GM21381 (cell line): ENCODE measurements around the gene CUX1.
"Not testable (repeated sequence)": the region's sequence is repeated elsewhere in the genome, so short reads cannot be mapped to it uniquely, and the experiment has no call there.

ENCODE experiments used
- ATAC-seq: cut with Tn5 transposase; IDR thresholded peaks from one replicate; pipeline ENCODE4 v1.9.1; 2021; ENCODE audit warnings: mild to moderate bottlenecking, moderate library complexity; ENCODE audit not compliant: unreplicated experiment

CUX1 gene

GRCh38 chr7:101846800-101847538 is 29.5 kb downstream of the CUX1 start:
- ATAC-seq = no peak

- ATAC-seq = no peak
These were observed 31.0 kb downstream of the CUX1 start for GRCh38 chr7:101848208-101848951.

GRCh38 chr7:101849314-101849713 is 31.9 kb downstream of the CUX1 start:
- not testable (repeated sequence) for ATAC-seq

- ATAC-seq = not testable (repeated sequence)
These were observed 34.9 kb downstream of the CUX1 start for GRCh38 chr7:101852364-101852763.

GRCh38 chr7:101853684-101854083 is 36.3 kb downstream of the CUX1 start:
- ATAC-seq = no peak

GRCh38 chr7:101854084-101854865 is 36.8 kb downstream of the CUX1 start:
- no peak for ATAC-seq

- peak; percentile 93 for ATAC-seq
These were observed 39.3 kb downstream of the CUX1 start for GRCh38 chr7:101856473-101857357.

GRCh38 chr7:101857358-101857811 is 40.0 kb downstream of the CUX1 start:
- ATAC-seq = peak; percentile 16

- ATAC-seq = no peak
These were observed 41.3 kb downstream of the CUX1 start for GRCh38 chr7:101858437-101859385.

GRCh38 chr7:101859411-101860106 is 42.1 kb downstream of the CUX1 start:
- ATAC-seq = no peak

- no peak for ATAC-seq
These were observed 43.1 kb downstream of the CUX1 start for GRCh38 chr7:101860316-101861217.

- no peak for ATAC-seq
These were observed 43.9 kb downstream of the CUX1 start for GRCh38 chr7:101861218-101861775.

GRCh38 chr7:101862280-101863220 is 45.1 kb downstream of the CUX1 start:
- no peak for ATAC-seq

GRCh38 chr7:101863598-101863997 is 46.2 kb downstream of the CUX1 start:
- no peak for ATAC-seq

- ATAC-seq = no peak
These were observed 46.6 kb downstream of the CUX1 start for GRCh38 chr7:101864039-101864438.

- ATAC-seq = no peak
These were observed 47.6 kb downstream of the CUX1 start for GRCh38 chr7:101865031-101865430.
